DND-41 (cell line): Measurements from ENCODE around the gene EVX1.

Experiments used
- ATAC-seq: fragments of 200-7000 bp; cut with Tn5 transposase; 3 replicates; pipeline ENCODE4 v1.9.1; 2021; ENCODE audit warnings: low read depth; ENCODE audit not compliant: insufficient read depth
- DNase-seq: peaks from one replicate; pipeline ENCODE4 v3.0.0-alpha.2; 2020
- H2AFZ ChIP-seq: 2 replicates; pipeline ENCODE4 v1.6.0; 2012; ENCODE audit warnings: low read depth, low read length
- H3K27ac ChIP-seq: 2 replicates; pipeline ENCODE4 v1.5.1; 2012; ENCODE audit warnings: low read length, inconsistent platforms
- H3K27me3 ChIP-seq: fragments of 200-600 bp; sonication (generic); 2 replicates; pipeline ENCODE4 v1.6.0; 2012; ENCODE audit warnings: low read length, mild to moderate bottlenecking, inconsistent platforms; ENCODE audit not compliant: insufficient read depth, poor library complexity
- H3K36me3 ChIP-seq: 2 replicates; pipeline ENCODE4 v1.5.1; 2012; ENCODE audit warnings: low read length, inconsistent platforms; ENCODE audit not compliant: insufficient read depth
- H3K4me1 ChIP-seq: 2 replicates; pipeline ENCODE4 v1.5.1; 2012; ENCODE audit warnings: mild to moderate bottlenecking, low read length; ENCODE audit not compliant: insufficient read depth
- H3K4me2 ChIP-seq: 2 replicates; pipeline ENCODE4 v1.6.0; 2012; ENCODE audit warnings: mild to moderate bottlenecking, moderate library complexity, low read length, inconsistent platforms; ENCODE audit not compliant: insufficient read depth
- H3K4me3 ChIP-seq, 2 experiments: fragments of 200-600 bp in 1 of 2; shearing (Covaris generic) in 1 of 2; 2 replicates each; pipeline ENCODE4 v1.5.1; 2012 to 2016; ENCODE audit warnings: inconsistent platforms in 2 of 2, low read length in 2 of 2, mild to moderate bottlenecking in 2 of 2, low read depth in 1 of 2, moderate library complexity in 1 of 2
- H3K79me2 ChIP-seq: 2 replicates; pipeline ENCODE4 v1.6.0; 2012; ENCODE audit warnings: low read length, inconsistent platforms; ENCODE audit not compliant: insufficient read depth
- H3K9ac ChIP-seq: 2 replicates; pipeline ENCODE4 v1.6.0; 2012; ENCODE audit warnings: low read depth, mild to moderate bottlenecking, inconsistent platforms, low read length, moderate library complexity
- H3K9me3 ChIP-seq: 2 replicates; pipeline ENCODE4 v1.5.1; 2012; ENCODE audit warnings: low read length, moderate library complexity, mild to moderate bottlenecking, inconsistent platforms; ENCODE audit not compliant: insufficient read depth, severe bottlenecking
- H4K20me1 ChIP-seq: 2 replicates; pipeline ENCODE4 v1.6.0; 2012; ENCODE audit warnings: low read length; ENCODE audit not compliant: insufficient read depth
- CTCF ChIP-seq: IDR thresholded peaks from 2 replicates; pipeline ENCODE4 v1.5.1; 2012; ENCODE audit warnings: borderline replicate concordance, low read length, moderate library complexity, mild to moderate bottlenecking; ENCODE audit not compliant: poor library complexity, severe bottlenecking; ENCODE audit errors: extremely low read depth
- EZH2 ChIP-seq: IDR thresholded peaks from 3 replicates; pipeline ENCODE4 v1.6.1; 2012; ENCODE audit warnings: borderline replicate concordance, low read depth, mild to moderate bottlenecking, moderate library complexity, low read length, inconsistent platforms; ENCODE audit not compliant: severe bottlenecking

EVX1 gene

GRCh38 chr7:27235387-27236311 lies 7.0 kb upstream of the EVX1 start:
- Histone ChIP-seq H3K79me2 (no peaks in the 10 kb centered on the region), H3K4me3 (no peak overlapping the region), H4K20me1 (no peaks in the 10 kb centered on the region), H3K4me1 (no peaks in the 10 kb centered on the region), H3K9me3 (no peaks in the 10 kb centered on the region), H3K9ac (no peak overlapping the region), H3K36me3 (no peaks in the 10 kb centered on the region), H2AFZ (no peak overlapping the region), H3K27me3 (peaks cover 2% of the 10 kb centered on the region), H3K4me2 (no peak overlapping the region), H3K27ac (no peak overlapping the region)
- ATAC-seq (no peak), DNase-seq (no peak)
- TF ChIP-seq EZH2 = no peak
- no peak for TF ChIP-seq CTCF

GRCh38 chr7:27237735-27238334 lies 4.8 kb upstream of the EVX1 start:
- no peaks in the 10 kb centered on the region for H3K79me2 ChIP-seq
- no peaks in the 10 kb centered on the region for H3K36me3 ChIP-seq
- no peak overlapping the region for H3K9ac ChIP-seq
- no peaks in the 10 kb centered on the region for H3K4me1 ChIP-seq
- H3K4me2 ChIP-seq = no peak overlapping the region
- peaks cover 2% of the 10 kb centered on the region for H3K27me3 ChIP-seq
- no peak overlapping the region for H2AFZ ChIP-seq
- H4K20me1 ChIP-seq = no peaks in the 10 kb centered on the region
- H3K27ac ChIP-seq = no peak overlapping the region
- no peak overlapping the region for H3K4me3 ChIP-seq
- no peak for DNase-seq
- no peaks in the 10 kb centered on the region for H3K9me3 ChIP-seq
- ATAC-seq = no peak
- TF ChIP-seq CTCF (no peak), EZH2 (no peak)

- Histone ChIP-seq H3K9ac (no peak overlapping the region), H3K36me3 (no peaks in the 10 kb centered on the region), H3K79me2 (no peaks in the 10 kb centered on the region), H3K27me3 (peaks cover 2% of the 10 kb centered on the region), H3K4me3 (no peak overlapping the region), H4K20me1 (no peaks in the 10 kb centered on the region), H3K9me3 (no peaks in the 10 kb centered on the region), H3K4me2 (no peak overlapping the region), H2AFZ (no peak overlapping the region), H3K4me1 (no peaks in the 10 kb centered on the region), H3K27ac (no peak overlapping the region)
- no peak for TF ChIP-seq CTCF
- TF ChIP-seq EZH2 = no peak
- ATAC-seq (no peak), DNase-seq (no peak)
These were observed 3.6 kb upstream of the EVX1 start for GRCh38 chr7:27238979-27239386.
